Upper lobe of left lung (tissue), 6 donors: ENCODE results near the gene UBL4B. TPM values are rescaled to one million over a fixed set of nuclear protein-coding genes. Genes with fewer than 3 reads are reported as not detected.
A peak's percentile ranks its signal among the peaks of the same experiment; 100 is the strongest.

Source experiments
- ATAC-seq, 2 donors: fragments of 200-7000 bp; cut with Tn5 transposase; one replicate each; pipeline ENCODE4 v1.9.1; 2022; ENCODE audit warnings: mild to moderate bottlenecking in 2 of 2, moderate library complexity in 2 of 2; ENCODE audit not compliant: low FRiP score in 2 of 2
- DNase-seq, 2 donors: peaks; one replicate each; pipeline ENCODE4 v3.0.0-alpha.2; 2019 to 2020
- H3K27ac ChIP-seq, 4 donors: fragments of 200-600 bp; sonication (generic); one replicate each; pipeline ENCODE4 v1.5.1; 2016 to 2019
- H3K27me3 ChIP-seq, 4 donors: fragments of 200-600 bp; sonication (generic); one replicate each; pipeline ENCODE4 v1.5.1; 2017 to 2019
- H3K36me3 ChIP-seq, 4 donors: fragments of 200-600 bp; sonication (generic); one replicate each; pipeline ENCODE4 v1.5.1; 2016 to 2019
- H3K4me1 ChIP-seq, 4 donors: fragments of 200-600 bp; sonication (generic); one replicate each; pipeline ENCODE4 v1.5.1; 2018 to 2019
- H3K4me3 ChIP-seq, 4 donors: fragments of 200-600 bp; sonication (generic); one replicate each; pipeline ENCODE4 v1.5.1; 2017 to 2019; ENCODE audit warnings: mild to moderate bottlenecking in 2 of 4, moderate library complexity in 1 of 4
- H3K9me3 ChIP-seq, 4 donors: fragments of 200-600 bp; sonication (generic); one replicate each; pipeline ENCODE4 v1.5.1; 2018 to 2019
- CTCF ChIP-seq, 6 experiments: fragments of 450-650 bp in 4 of 6; fragments of 200-600 bp in 2 of 6; sonication (generic) in 2 of 6; IDR thresholded peaks; one replicate each; pipeline ENCODE4 v1.5.1; 2016 to 2019; ENCODE audit warnings: antibody characterized with exemption in 6 of 6
- EP300 ChIP-seq, 4 donors: sonication (generic); formaldehyde crosslinking; IDR thresholded peaks; one replicate each; pipeline ENCODE4 v1.5.1; 2017; ENCODE audit warnings: antibody characterized with exemption in 4 of 4, control low read depth in 2 of 4
- POLR2A ChIP-seq, 4 donors: fragments of 450-650 bp; IDR thresholded peaks; one replicate each; pipeline ENCODE4 v1.5.1; 2016 to 2017; ENCODE audit warnings: antibody characterized with exemption in 4 of 4, mild to moderate bottlenecking in 2 of 4
- POLR2AphosphoS5 ChIP-seq, 2 donors: sonication (generic); formaldehyde crosslinking; IDR thresholded peaks; one replicate each; pipeline ENCODE4 v1.5.1; 2017; ENCODE audit warnings: antibody characterized with exemption in 2 of 2
- WGBS, 2 donors: methylation state at CpG; one replicate each; pipeline ENCODE4 v1.1.5; 2017 to 2018; 5-methylcytosine and 5-hydroxymethylcytosine counted together
- total RNA-seq, 6 donors: library from RNA; depleted of rRNA in 4 of 6; stranded (reverse); fragments of >200 nt in 4 of 6; gene quantifications; one replicate each; pipeline versions ENCODE4 v1.1.0 to v1.2.1, GENCODE V29; 2016 to 2021
- donor health status: DM: no; HTN: no; CAD: no; lungs with moderate emphysema.
- donor health status: DM: no; HTN: yes; CAD: no; lungs with severe emphysema.

UBL4B gene
- total RNA-seq, 6 donors from 2014 or later: not detected

GRCh38 chr1:110155878-110156522 is 43.8 kb downstream of the UBL4B start:
- TF ChIP-seq CTCF (IDR thresholded peaks at IDR 0.05) (no peak), POLR2AphosphoS5 (IDR thresholded peaks at IDR 0.05) (no peak), EP300 (IDR thresholded peaks at IDR 0.05) (no peak), POLR2A (IDR thresholded peaks at IDR 0.05) (no peak)
- 20 to 33% methylated on average over 3 to 7 of the region's 7 CpGs for WGBS, 2 donors
- H3K4me1 ChIP-seq: peaks cover 0 to 3% (median under 1%) of the 10 kb centered on the region in 4 donors
- peak; percentile 31 to 84 for DNase-seq
- peaks cover 0 to 8% (median 3%) of the 10 kb centered on the region in 4 donors for H3K27me3 ChIP-seq
- no peaks in the 10 kb centered on the region for H3K9me3 ChIP-seq
- peak in 1 of 2 donors; percentile 63 for ATAC-seq
- no peak overlapping the region for H3K4me3 ChIP-seq
- H3K36me3 ChIP-seq: no peaks in the 10 kb centered on the region
- H3K27ac ChIP-seq: no peak overlapping the region

- no peaks in the 10 kb centered on the region for H3K27me3 ChIP-seq
- TF ChIP-seq CTCF (IDR thresholded peaks at IDR 0.05): no peak
- TF ChIP-seq POLR2A (IDR thresholded peaks at IDR 0.05): no peak
- no peak for TF ChIP-seq POLR2AphosphoS5 (IDR thresholded peaks at IDR 0.05)
- TF ChIP-seq EP300 (IDR thresholded peaks at IDR 0.05): no peak
- 72 to 83% methylated on average over 5 of the region's 5 CpGs for WGBS, 2 donors
- H3K36me3 ChIP-seq: no peaks in the 10 kb centered on the region
- no peaks in the 10 kb centered on the region for H3K9me3 ChIP-seq
- DNase-seq (no peak), ATAC-seq (no peak)
- no peak overlapping the region for H3K27ac ChIP-seq
- H3K4me3 ChIP-seq: no peak overlapping the region
- no peaks in the 10 kb centered on the region for H3K4me1 ChIP-seq
These were observed 46.0 kb downstream of the UBL4B start for GRCh38 chr1:110158261-110158660.

DNA sequence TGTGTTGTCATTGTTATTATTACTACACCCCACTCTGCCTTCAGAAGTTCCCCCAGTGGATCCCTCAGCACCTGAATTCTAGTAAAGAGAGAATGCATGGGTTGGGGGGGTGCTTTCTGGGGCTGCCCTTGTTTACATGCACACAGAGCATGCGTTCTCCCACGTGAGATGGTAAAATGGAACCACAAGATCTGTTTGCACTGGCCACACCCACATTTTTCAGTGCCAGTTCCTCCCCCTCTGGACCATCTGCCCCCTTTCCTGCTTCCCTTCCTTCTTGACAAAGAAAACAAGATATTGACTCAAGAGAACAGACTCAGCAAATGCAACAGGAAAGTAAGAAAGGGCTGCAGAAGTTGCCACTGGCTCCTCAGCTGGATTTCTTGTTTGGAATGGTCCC is 46.9 kb downstream of the UBL4B start:
- Histone ChIP-seq H3K27me3 (no peaks in the 10 kb centered on the region), H3K36me3 (no peaks in the 10 kb centered on the region), H3K4me1 (no peaks in the 10 kb centered on the region), H3K4me3 (no peak overlapping the region), H3K27ac (no peak overlapping the region), H3K9me3 (no peaks in the 10 kb centered on the region)
- TF ChIP-seq POLR2AphosphoS5 (IDR thresholded peaks at IDR 0.05): no peak
- ATAC-seq: no peak
- no peak for DNase-seq
- 16 to 19% methylated on average over 2 of the region's 2 CpGs for WGBS, 2 donors

DNA sequence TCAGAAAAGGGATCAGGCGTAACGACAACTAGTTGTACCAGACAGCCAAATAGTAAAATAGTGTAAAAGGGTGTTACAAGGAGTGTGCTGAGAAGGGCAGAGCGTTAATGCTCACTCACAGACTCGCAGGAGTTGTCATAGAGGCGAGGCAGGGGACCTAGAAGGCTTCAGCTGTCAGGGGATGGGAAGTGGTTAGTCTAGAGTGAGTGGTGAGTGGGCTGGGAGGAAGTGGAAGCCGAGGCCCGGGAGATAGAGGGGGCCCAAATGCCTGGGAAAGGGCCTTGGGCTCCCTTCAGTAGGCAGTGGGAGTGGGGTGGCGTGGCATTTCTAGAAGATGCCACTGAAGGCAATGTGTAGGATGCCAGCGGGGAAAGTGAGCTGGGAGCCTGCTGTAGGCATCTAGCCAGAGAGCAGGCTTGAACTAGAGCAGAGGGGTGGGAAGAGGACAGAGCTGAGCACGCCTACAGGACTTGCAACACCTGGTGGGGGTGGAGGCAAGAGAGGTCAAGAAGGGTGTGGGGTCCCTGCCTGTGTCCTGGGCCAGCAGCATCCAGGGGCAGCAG is 48.4 kb downstream of the UBL4B start:
- ATAC-seq: no peak
- DNase-seq: no peak
- TF ChIP-seq POLR2A (IDR thresholded peaks at IDR 0.05): no peak
- no peak for TF ChIP-seq EP300 (IDR thresholded peaks at IDR 0.05)
- TF ChIP-seq CTCF (IDR thresholded peaks at IDR 0.05): no peak
- TF ChIP-seq POLR2AphosphoS5 (IDR thresholded peaks at IDR 0.05): no peak
- 61 to 67% methylated on average over 10 of the region's 10 CpGs for WGBS, 2 donors
- Histone ChIP-seq H3K4me1 (no peaks in the 10 kb centered on the region), H3K27ac (no peak overlapping the region), H3K4me3 (no peak overlapping the region), H3K9me3 (no peaks in the 10 kb centered on the region), H3K36me3 (no peaks in the 10 kb centered on the region), H3K27me3 (no peaks in the 10 kb centered on the region)

- no peak overlapping the region for H3K4me3 ChIP-seq
- no peak overlapping the region for H3K27ac ChIP-seq
- TF ChIP-seq POLR2AphosphoS5 (IDR thresholded peaks at IDR 0.05): no peak
- TF ChIP-seq CTCF (IDR thresholded peaks at IDR 0.05): no peak
- no peak for TF ChIP-seq EP300 (IDR thresholded peaks at IDR 0.05)
- no peak for TF ChIP-seq POLR2A (IDR thresholded peaks at IDR 0.05)
- ATAC-seq: no peak
- no peaks in the 10 kb centered on the region for H3K9me3 ChIP-seq
- no peaks in the 10 kb centered on the region for H3K36me3 ChIP-seq
- DNase-seq: no peak
- WGBS, 2 donors: 75 to 86% methylated on average over 2 to 3 of the region's 3 CpGs
- no peaks in the 10 kb centered on the region for H3K4me1 ChIP-seq
- H3K27me3 ChIP-seq: no peaks in the 10 kb centered on the region
These were observed 48.9 kb downstream of the UBL4B start for GRCh38 chr1:110161165-110161564.
